ENCODE data around the gene RAMP3. TPM values are rescaled to one million over a fixed set of nuclear protein-coding genes. Genes with fewer than 3 reads are reported as not detected.

RAMP3 gene
- total and polyA plus RNA-seq, 9 of the 15 experiments (the other 6 are each of a cell fraction or from before 2014, with no cell fraction given), result not detected

DNA sequence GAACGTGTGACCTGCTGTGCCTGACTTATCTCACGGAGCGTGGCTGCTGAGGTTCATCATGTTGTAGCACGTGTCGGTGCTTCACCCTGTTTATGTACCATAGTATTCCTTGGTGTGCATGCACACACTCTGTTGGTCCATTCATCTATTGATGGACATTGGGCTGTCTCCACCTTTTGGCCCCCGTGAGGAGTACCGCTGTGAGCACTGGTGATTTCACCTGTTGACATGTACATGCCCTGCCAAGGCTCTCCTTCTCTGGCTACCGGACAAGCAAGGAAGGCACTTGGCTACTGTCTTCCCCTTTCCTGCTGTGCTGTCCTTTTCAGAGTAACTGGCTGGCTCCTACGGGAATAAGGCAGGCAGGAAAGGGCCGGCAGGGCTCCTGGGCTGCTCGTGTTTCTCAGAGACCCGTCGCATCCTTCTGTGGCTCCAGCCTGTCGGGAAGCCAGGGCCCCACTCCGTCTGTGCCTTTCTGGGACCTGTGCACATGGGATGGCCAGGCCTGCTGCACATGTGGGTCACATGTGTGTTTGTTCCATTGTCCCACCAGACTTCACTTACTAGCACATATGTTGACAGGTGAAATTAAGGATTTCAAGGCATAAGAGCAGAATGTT lies 28.3 kb upstream of the RAMP3 start (continued):
- TF ChIP-seq MBD1 (CRISPR knock-in tag; IDR thresholded peaks at IDR 0.05), result no peak
- TF ChIP-seq RB1 (IDR thresholded peaks at IDR 0.05; ENCODE audit: low read depth), result no peak
- TF ChIP-seq CTCF (IDR thresholded peaks at IDR 0.05 in 2 of 3, conservative IDR thresholded peaks at IDR 0.05 in 1 of 3; ENCODE audit: insufficient read depth in 2 of 3, low read depth in 1 of 3, low read length in 3 of 3), result 0 out of 6 replicates have a peak, but pooled peaks of 1 of the 3 experiments have one; percentile 2
- no peak for TF ChIP-seq TCFL5 (CRISPR knock-in tag; conservative IDR thresholded peaks at IDR 0.05)
- TF ChIP-seq HMGN3 (IDR thresholded peaks at IDR 0.05; ENCODE audit: borderline replicate concordance, extremely low read depth, insufficient read length, low read depth, low read length), result no peak

GRCh38 chr7:45129906-45130305 lies 27.7 kb upstream of the RAMP3 start:
- POLR2A ChIA-PET, result no interaction called here
- ATAC-seq, result no peak
- CTCF ChIA-PET (ENCODE audit: low intra/inter-chr PET ratio), result no interaction called here
- H3K4me2 ChIP-seq (ENCODE audit: insufficient read depth, low read length), result no peak overlapping the region
- no peak overlapping the region for H3K27ac ChIP-seq (ENCODE audit: extremely low read depth, low read depth, low read length)
- H3K4me3 ChIP-seq, result no peak overlapping the region
- in situ Hi-C loops (cut with MboI), result loop anchor here (10.0 kb wide), 1 partner anchor 535 kb away; no protein-coding TSS in a partner anchor
- H3K36me3 ChIP-seq (ENCODE audit: control insufficient read depth, insufficient read depth, low read length), result no peaks in the 10 kb centered on the region
- no peaks in the 10 kb centered on the region for H4K20me1 ChIP-seq (replicated peaks; ENCODE audit: control insufficient read depth, insufficient read depth, low read length)
- no peak overlapping the region for H2AFZ ChIP-seq (ENCODE audit: low read depth, low read length)
- no peaks in the 10 kb centered on the region for H3K79me2 ChIP-seq (ENCODE audit: control insufficient read depth, insufficient read depth, low read length)
- 59% methylated on average over 10 of the region's 12 CpGs for WGBS (ENCODE audit: insufficient coverage, low coverage, missing lambda C conversion rate)
- DNase-seq (ENCODE audit: extremely low read depth in 1 of 4, low spot score in 3 of 4), result no peak
- TF ChIP-seq SMARCA4 (IDR thresholded peaks at IDR 0.05), result no peak
- intact Hi-C loops (cut with micrococcal nuclease), result loop anchor here (10.0 kb wide), 1 partner anchor 275 kb away; no protein-coding TSS in a partner anchor
- peak overlapping the region in 1 of 2 experiments; percentile 59; a peak in 2 of 4 replicates for H3K9ac ChIP-seq (ENCODE audit: insufficient read depth in 1 of 2, low read depth in 2 of 2, low read length in 2 of 2)
- no peaks in the 10 kb centered on the region for H3K9me3 ChIP-seq (replicated peaks; ENCODE audit: control insufficient read depth, insufficient read depth, low read depth, low read length)
- peaks cover 0 to 16% of the 10 kb centered on the region in 2 experiments; a peak in 2 of 5 replicates for H3K4me1 ChIP-seq (replicated peaks in 1 of 2; ENCODE audit: control insufficient read depth in 2 of 2, insufficient read depth in 2 of 2, low read length in 2 of 2)
- H3K9me1 ChIP-seq (ENCODE audit: control insufficient read depth, insufficient read depth, low read length), result peaks cover 3% of the 10 kb centered on the region
- no peaks in the 10 kb centered on the region for H3K27me3 ChIP-seq (ENCODE audit: control insufficient read depth in 2 of 2, insufficient read depth in 2 of 2, low read length in 2 of 2)
- no TSS peak for BruUV-seq (replicated peaks)
- FAIRE-seq, result no peak
